SU-DHL-6 (cell line): ENCODE measurements around the gene GABRB1.

ENCODE experiments used
- EZH2phosphoT487 ChIP-seq: fragments of 200-600 bp; sonication (generic), shearing (Covaris generic); conservative IDR thresholded peaks from 2 replicates; pipeline ENCODE4 v1.6.1; 2018; ENCODE audit warnings: mild to moderate bottlenecking, antibody characterized with exemption, low read length, moderate library complexity, mixed read lengths
- TF ChIP-seq, protein P1 (sequence below): fragments of 200-600 bp; sonication (generic); IDR thresholded peaks from one replicate; pipeline ENCODE4 v1.5.1; 2017; ENCODE audit warnings: antibody characterized with exemption, mild to moderate bottlenecking, low read length, moderate library complexity; ENCODE audit not compliant: insufficient read depth, poor library complexity, severe bottlenecking

DNA sequence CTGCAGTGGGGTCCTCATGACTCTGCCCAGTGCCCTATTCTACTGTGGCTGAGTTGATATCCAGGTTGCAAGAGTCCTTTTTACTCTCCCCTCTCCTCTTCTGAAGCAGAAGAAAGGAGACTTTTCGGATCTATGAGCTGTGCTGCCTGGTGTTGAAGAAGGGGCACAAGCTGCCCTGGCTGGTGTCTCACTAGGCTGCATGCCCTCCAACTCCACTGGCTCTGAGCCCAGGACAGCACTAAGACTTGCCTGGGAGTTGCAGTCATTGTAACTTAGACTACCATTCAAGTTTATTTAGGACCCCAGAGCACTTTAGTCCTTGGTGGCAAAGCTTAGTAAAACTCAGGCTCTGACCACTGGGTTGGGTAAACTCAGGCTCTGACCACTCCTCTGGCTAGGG lies 89.4 kb downstream of the GABRB1 start:
- TF ChIP-seq, protein P1, sequence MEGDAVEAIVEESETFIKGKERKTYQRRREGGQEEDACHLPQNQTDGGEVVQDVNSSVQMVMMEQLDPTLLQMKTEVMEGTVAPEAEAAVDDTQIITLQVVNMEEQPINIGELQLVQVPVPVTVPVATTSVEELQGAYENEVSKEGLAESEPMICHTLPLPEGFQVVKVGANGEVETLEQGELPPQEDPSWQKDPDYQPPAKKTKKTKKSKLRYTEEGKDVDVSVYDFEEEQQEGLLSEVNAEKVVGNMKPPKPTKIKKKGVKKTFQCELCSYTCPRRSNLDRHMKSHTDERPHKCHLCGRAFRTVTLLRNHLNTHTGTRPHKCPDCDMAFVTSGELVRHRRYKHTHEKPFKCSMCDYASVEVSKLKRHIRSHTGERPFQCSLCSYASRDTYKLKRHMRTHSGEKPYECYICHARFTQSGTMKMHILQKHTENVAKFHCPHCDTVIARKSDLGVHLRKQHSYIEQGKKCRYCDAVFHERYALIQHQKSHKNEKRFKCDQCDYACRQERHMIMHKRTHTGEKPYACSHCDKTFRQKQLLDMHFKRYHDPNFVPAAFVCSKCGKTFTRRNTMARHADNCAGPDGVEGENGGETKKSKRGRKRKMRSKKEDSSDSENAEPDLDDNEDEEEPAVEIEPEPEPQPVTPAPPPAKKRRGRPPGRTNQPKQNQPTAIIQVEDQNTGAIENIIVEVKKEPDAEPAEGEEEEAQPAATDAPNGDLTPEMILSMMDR: no peak
- TF ChIP-seq EZH2phosphoT487: no peak
